Measurements from ENCODE around the gene PELI2. TPM values are rescaled to one million over a fixed set of nuclear protein-coding genes. Genes with fewer than 3 reads are reported as not detected.

The PELI2 gene
- total and polyA plus RNA-seq, 3 experiments from 2014 or later: 1.0 to 3.3 (median 2.7) TPM

DNA sequence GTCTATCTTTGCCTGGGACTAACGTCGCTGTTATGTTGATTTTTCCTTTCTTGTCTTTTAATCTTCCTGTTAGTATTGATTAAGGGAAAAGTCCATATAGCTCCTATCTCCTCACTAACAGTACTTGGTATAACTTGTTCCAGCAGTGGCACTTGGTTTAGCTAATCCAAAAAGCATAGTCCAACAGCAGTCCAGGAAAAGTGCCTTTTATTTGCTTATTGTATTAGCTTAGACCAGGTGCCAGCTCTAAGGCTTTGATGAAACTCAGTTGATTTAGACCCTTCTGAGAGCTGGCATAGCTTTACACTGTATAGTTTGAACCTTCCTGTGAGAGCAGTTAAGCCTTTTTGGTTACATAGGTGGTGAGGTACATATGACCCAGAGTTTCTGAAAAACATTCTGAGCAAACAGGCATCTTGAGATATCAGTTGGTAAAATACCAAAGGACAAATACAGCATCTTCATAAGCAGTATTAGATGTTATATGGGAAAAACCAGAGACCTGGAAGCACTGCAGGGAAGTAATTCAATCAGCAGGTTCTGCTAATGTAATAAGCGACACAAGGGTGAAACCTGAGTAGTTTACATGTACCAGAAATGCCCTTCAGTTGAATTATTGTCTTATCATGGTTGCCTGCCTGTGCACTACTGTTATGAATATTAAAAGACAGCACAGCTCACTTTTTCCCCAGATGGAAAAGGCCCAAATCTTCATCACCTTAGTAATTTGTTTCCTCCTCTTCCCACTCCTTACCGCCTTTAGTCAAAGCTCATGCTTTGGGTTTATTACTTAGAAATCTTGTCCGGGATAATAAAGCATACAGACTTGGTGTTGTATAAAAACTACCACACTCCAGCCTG is 13.0 kb downstream of the PELI2 start:
- Mint-ChIP-seq H3K4me3 (peak overlapping the region in 1 of 7 donors; percentile 41), H3K36me3 (peaks cover 0 to 1% (median 0%) of the 10 kb centered on the region in 3 donors), H3K27me3 (peaks cover 0 to 40% of the 10 kb centered on the region in 2 donors), H3K27ac (no peak overlapping the region), H3K4me1 (peaks cover 9 to 35% (median 33%) of the 10 kb centered on the region in 3 donors), H3K9me3 (no peaks in the 10 kb centered on the region)
- DNase-seq: no peak
- CTCF ChIA-PET: no interaction called here
- H3K27ac ChIP-seq (ENCODE audit: low read depth, low read length): no peak overlapping the region
- H3K36me3 ChIP-seq (ENCODE audit: insufficient read depth, low read length): no peaks in the 10 kb centered on the region
- H3K4me3 ChIP-seq (ENCODE audit: low read length): no peak overlapping the region
- H3K4me1 ChIP-seq (ENCODE audit: insufficient read depth, low read length): no peaks in the 10 kb centered on the region
- H3K9me3 ChIP-seq (ENCODE audit: low read length): no peaks in the 10 kb centered on the region
- H3K27me3 ChIP-seq (ENCODE audit: insufficient read depth, low read length, poor library complexity, severe bottlenecking): peaks cover 5% of the 10 kb centered on the region
- POLR2A ChIA-PET: interaction anchor here (0.9 kb wide), 1 partner anchor 13 kb away, joined by 3 read pairs; the partner anchor contains the start of gene PELI2

DNA sequence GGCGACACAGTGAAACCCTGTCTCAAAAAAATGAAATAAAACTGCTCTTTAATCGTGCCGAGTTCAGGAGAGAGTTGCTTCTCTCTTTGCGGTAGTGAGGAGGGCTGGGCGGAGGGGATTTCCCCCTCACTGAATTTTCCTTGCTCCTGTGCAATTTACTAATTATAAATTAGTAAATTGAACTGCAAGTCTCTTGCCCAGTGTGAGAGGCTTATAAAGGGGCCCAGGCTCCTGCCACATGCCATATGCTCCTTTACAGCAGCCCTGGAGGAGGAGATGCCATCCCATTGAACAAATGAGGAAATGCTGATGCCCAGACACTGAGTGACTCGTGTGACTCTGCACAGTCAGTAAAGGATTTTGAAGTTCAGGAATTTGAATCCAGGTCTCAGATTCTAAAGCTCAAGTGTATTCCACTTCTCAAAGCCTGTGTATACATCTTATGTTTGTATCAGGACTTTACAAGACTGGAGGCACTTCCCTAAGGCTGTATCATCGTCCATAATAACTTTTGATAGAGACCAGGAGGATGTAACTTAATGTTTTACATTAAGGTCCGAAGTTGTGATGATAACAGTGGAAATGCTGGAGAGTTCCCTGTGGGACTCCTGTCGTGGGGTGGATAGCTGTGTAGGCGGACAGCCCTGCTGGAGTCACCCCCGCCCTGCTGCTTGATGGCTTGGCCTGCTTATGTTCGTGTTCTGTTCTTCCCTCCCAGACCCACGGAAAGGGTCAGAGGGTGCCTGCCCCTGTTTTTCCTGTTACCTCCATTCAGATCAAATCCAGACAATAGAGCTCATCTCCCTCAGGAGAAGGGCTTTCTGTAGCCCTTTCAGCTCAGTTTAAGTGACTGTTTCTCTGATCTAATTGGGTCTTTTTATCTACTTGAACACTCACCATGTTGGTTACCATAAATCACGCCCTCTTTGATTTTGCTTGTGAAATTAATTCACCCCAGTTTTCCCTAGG is 13.9 kb downstream of the PELI2 start:
- DNase-seq: no peak
- Mint-ChIP-seq H3K4me3 (peak overlapping the region in 1 of 7 donors; percentile 41), H3K9me3 (no peaks in the 10 kb centered on the region), H3K27ac (no peak overlapping the region), H3K27me3 (peaks cover 0 to 43% of the 10 kb centered on the region in 2 donors), H3K36me3 (peaks cover 0 to 1% (median 0%) of the 10 kb centered on the region in 3 donors), H3K4me1 (peaks cover 9 to 34% (median 32%) of the 10 kb centered on the region in 3 donors)
- H3K36me3 ChIP-seq (ENCODE audit: insufficient read depth, low read length): no peaks in the 10 kb centered on the region
- no peak overlapping the region for H3K4me3 ChIP-seq (ENCODE audit: low read length)
- ChIA-PET CTCF (no interaction called here), POLR2A (no interaction called here)
- H3K9me3 ChIP-seq (ENCODE audit: low read length): no peaks in the 10 kb centered on the region
- no peaks in the 10 kb centered on the region for H3K4me1 ChIP-seq (ENCODE audit: insufficient read depth, low read length)
- H3K27me3 ChIP-seq (ENCODE audit: insufficient read depth, low read length, poor library complexity, severe bottlenecking): peaks cover 5% of the 10 kb centered on the region
- H3K27ac ChIP-seq (ENCODE audit: low read depth, low read length): no peak overlapping the region

DNA sequence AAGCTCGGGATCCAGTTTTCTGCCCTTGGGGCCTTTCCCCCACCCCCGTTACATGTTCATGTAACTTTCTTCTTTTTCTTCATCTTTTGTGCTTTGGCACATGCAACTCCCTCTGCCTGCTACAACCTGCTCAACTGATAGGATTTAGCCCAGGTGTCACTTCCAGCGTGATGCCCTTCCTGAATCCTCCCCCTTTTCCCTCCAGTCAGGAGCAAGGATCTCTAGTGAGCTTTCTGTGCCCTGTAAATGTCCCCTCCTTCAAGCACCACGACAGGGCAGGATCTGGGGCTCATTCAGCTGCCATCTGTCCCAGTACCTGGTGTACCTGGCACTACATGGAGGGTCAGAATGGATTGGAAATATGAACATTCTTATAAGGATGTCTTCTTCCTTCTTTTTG is 15.3 kb downstream of the PELI2 start:
- ChIA-PET CTCF (no interaction called here), POLR2A (no interaction called here)
- Mint-ChIP-seq H3K36me3 (no peaks in the 10 kb centered on the region), H3K4me3 (no peak overlapping the region), H3K4me1 (peaks cover 8 to 34% (median 30%) of the 10 kb centered on the region in 3 donors), H3K9me3 (no peaks in the 10 kb centered on the region), H3K27me3 (peaks cover 0 to 41% of the 10 kb centered on the region in 2 donors), H3K27ac (no peak overlapping the region)
- Histone ChIP-seq H3K36me3 (ENCODE audit: insufficient read depth, low read length) (no peaks in the 10 kb centered on the region), H3K27ac (ENCODE audit: low read depth, low read length) (no peak overlapping the region), H3K9me3 (ENCODE audit: low read length) (no peaks in the 10 kb centered on the region), H3K4me3 (ENCODE audit: low read length) (no peak overlapping the region), H3K4me1 (ENCODE audit: insufficient read depth, low read length) (no peaks in the 10 kb centered on the region), H3K27me3 (ENCODE audit: insufficient read depth, low read length, poor library complexity, severe bottlenecking) (peaks cover 5% of the 10 kb centered on the region)
- no peak for DNase-seq

DNA sequence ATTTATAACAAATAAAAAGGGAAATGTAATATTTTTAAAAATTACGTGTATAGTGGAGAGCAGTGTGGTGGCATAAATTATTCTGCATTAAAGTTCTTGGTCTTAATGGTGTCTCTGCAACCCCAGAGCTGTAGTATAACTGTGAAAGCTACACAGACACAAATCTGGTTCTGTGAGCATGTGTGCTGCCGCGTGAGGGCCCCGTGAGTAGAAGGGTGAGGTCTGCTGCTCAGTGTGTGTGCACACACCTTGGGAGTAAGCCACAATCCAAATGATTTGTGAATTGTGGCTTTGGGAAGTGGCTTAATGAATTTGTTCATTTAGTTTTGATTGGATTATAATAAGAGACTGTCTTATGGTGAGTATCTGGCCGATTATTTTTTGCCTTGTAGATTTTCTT is 16.8 kb downstream of the PELI2 start:
- Mint-ChIP-seq H3K36me3 (no peaks in the 10 kb centered on the region), H3K27me3 (peaks cover 0 to 41% of the 10 kb centered on the region in 2 donors), H3K9me3 (peaks cover 0 to 2% (median 0%) of the 10 kb centered on the region in 5 donors), H3K4me3 (no peak overlapping the region), H3K4me1 (peaks cover 11 to 29% (median 25%) of the 10 kb centered on the region in 3 donors), H3K27ac (no peak overlapping the region)
- DNase-seq: no peak
- Histone ChIP-seq H3K27me3 (ENCODE audit: insufficient read depth, low read length, poor library complexity, severe bottlenecking) (peaks cover 5% of the 10 kb centered on the region), H3K4me1 (ENCODE audit: insufficient read depth, low read length) (no peaks in the 10 kb centered on the region), H3K9me3 (ENCODE audit: low read length) (no peaks in the 10 kb centered on the region), H3K4me3 (ENCODE audit: low read length) (no peak overlapping the region), H3K36me3 (ENCODE audit: insufficient read depth, low read length) (no peaks in the 10 kb centered on the region), H3K27ac (ENCODE audit: low read depth, low read length) (no peak overlapping the region)
- CTCF ChIA-PET: no interaction called here
- POLR2A ChIA-PET: no interaction called here

GRCh38 chr14:56135668-56136067 is 17.5 kb downstream of the PELI2 start:
- Histone ChIP-seq H3K4me1 (ENCODE audit: insufficient read depth, low read length) (no peaks in the 10 kb centered on the region), H3K9me3 (ENCODE audit: low read length) (no peaks in the 10 kb centered on the region), H3K27ac (ENCODE audit: low read depth, low read length) (no peak overlapping the region), H3K4me3 (ENCODE audit: low read length) (no peak overlapping the region), H3K27me3 (ENCODE audit: insufficient read depth, low read length, poor library complexity, severe bottlenecking) (peaks cover 5% of the 10 kb centered on the region), H3K36me3 (ENCODE audit: insufficient read depth, low read length) (no peaks in the 10 kb centered on the region)
- no peak for DNase-seq
- ChIA-PET CTCF (no interaction called here), POLR2A (no interaction called here)
- Mint-ChIP-seq H3K36me3 (no peaks in the 10 kb centered on the region), H3K4me1 (peaks cover 12 to 27% (median 22%) of the 10 kb centered on the region in 3 donors), H3K9me3 (peaks cover 0 to 2% (median 0%) of the 10 kb centered on the region in 5 donors), H3K27me3 (peaks cover 0 to 45% of the 10 kb centered on the region in 2 donors), H3K4me3 (no peak overlapping the region), H3K27ac (no peak overlapping the region)

DNA sequence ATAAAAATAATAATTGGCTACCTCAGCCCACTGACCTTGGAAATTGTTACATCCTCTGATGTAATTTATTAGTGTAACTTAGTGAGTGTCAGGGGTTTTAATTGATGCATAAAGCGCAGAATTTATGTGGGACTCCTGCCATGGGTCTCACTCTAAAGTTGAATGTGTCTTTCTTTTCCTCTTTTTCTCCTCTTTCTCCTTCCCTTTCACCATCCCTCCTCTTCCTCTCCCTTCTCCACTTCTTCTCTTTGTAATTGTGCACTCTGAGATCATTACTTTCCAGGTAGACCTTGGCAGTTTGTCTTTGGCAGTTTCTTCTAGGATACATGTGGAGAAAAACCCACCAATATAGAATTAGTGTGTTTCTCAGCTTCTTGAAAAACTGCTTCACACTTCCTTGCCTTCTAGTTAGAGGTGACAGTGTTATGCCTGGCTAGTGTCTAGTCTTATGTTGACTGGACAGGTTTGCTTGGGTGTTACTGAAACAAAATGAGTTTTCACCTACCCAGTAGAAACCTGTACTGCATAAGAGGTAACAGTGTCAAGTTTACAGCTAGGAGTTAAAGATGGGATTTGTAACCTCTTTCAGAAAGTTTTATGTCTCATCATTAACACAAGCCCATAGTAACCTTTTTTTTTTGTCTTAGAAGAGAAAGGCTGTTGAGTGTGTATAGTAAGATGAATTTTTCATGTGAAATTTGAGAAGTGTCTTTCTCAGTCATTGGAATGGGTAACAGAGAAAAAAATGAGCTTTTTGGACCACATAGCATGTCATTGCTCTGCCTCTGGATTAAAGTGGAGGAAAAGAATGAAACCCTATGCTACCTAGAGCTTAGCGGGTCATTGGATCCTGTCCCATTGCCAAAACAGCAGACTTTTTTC is 18.6 kb downstream of the PELI2 start:
- peaks cover 0 to 2% (median 0%) of the 10 kb centered on the region in 5 donors for H3K9me3 Mint-ChIP-seq
- ChIA-PET POLR2A (no interaction called here), CTCF (interaction anchor here (1.0 kb wide), 1 partner anchor 12 kb away, joined by 3 read pairs; no protein-coding TSS in a partner anchor)
- no peaks in the 10 kb centered on the region for H3K36me3 Mint-ChIP-seq
- no peak overlapping the region for H3K27ac ChIP-seq (ENCODE audit: low read depth, low read length)
- H3K4me1 ChIP-seq (ENCODE audit: insufficient read depth, low read length): no peaks in the 10 kb centered on the region
- no peak overlapping the region for H3K4me3 Mint-ChIP-seq
- H3K27me3 Mint-ChIP-seq: peaks cover 0 to 45% of the 10 kb centered on the region in 2 donors
- no peaks in the 10 kb centered on the region for H3K36me3 ChIP-seq (ENCODE audit: insufficient read depth, low read length)
- H3K9me3 ChIP-seq (ENCODE audit: low read length): no peaks in the 10 kb centered on the region
- no peak for DNase-seq
- H3K27ac Mint-ChIP-seq: no peak overlapping the region
- H3K4me1 Mint-ChIP-seq: peaks cover 10 to 17% (median 15%) of the 10 kb centered on the region in 3 donors
- peaks cover 5% of the 10 kb centered on the region for H3K27me3 ChIP-seq (ENCODE audit: insufficient read depth, low read length, poor library complexity, severe bottlenecking)
- no peak overlapping the region for H3K4me3 ChIP-seq (ENCODE audit: low read length)

DNA sequence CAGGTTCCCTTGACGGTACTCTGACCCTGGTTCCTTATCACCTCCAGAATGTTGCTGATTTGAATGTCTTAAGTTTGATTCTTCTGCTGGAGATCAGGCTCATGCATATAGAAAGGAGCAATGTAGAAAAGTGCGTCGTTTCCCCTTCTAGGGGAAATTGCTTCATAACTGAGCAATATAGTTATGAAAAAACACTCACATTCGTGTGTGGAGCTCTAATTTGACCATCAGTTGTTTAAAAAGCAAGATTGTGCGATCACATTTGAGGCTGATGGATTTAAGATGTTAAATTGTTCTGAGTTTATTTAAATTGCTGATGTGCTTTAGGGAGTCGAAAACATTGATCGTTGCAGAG is 19.2 kb downstream of the PELI2 start:
- H3K27ac ChIP-seq (ENCODE audit: low read depth, low read length): no peak overlapping the region
- H3K36me3 ChIP-seq (ENCODE audit: insufficient read depth, low read length): no peaks in the 10 kb centered on the region
- H3K9me3 Mint-ChIP-seq: peaks cover 0 to 2% (median 0%) of the 10 kb centered on the region in 5 donors
- H3K4me1 ChIP-seq (ENCODE audit: insufficient read depth, low read length): no peaks in the 10 kb centered on the region
- no peak overlapping the region for H3K4me3 Mint-ChIP-seq
- H3K4me3 ChIP-seq (ENCODE audit: low read length): no peak overlapping the region
- H3K9me3 ChIP-seq (ENCODE audit: low read length): no peaks in the 10 kb centered on the region
- ChIA-PET POLR2A (no interaction called here), CTCF (no interaction called here)
- H3K36me3 Mint-ChIP-seq: no peaks in the 10 kb centered on the region
- H3K27me3 ChIP-seq (ENCODE audit: insufficient read depth, low read length, poor library complexity, severe bottlenecking): peaks cover 5% of the 10 kb centered on the region
- DNase-seq: no peak
- peaks cover 0 to 45% of the 10 kb centered on the region in 2 donors for H3K27me3 Mint-ChIP-seq
- no peak overlapping the region for H3K27ac Mint-ChIP-seq
- H3K4me1 Mint-ChIP-seq: peaks cover 10 to 12% (median 12%) of the 10 kb centered on the region in 3 donors
